Activated CD8-positive, alpha-beta memory T cell treated with anti-CD3 and anti-CD28 coated beads, Interleukin-2, amount 50 U/mL, for 1 hour (primary cell): ENCODE results near the gene PTPN4.
A peak's percentile ranks its signal among the peaks of the same experiment; 100 is the strongest.
"Not testable (repeated sequence)": the region's sequence is repeated elsewhere in the genome, so short reads cannot be mapped to it uniquely, and the experiment has no call there.

ENCODE experiments used
- DNase-seq: peaks from one replicate; pipeline ENCODE4 v3.0.0-alpha.2; 2020; ENCODE audit errors: extremely low read depth

Gene PTPN4

DNA sequence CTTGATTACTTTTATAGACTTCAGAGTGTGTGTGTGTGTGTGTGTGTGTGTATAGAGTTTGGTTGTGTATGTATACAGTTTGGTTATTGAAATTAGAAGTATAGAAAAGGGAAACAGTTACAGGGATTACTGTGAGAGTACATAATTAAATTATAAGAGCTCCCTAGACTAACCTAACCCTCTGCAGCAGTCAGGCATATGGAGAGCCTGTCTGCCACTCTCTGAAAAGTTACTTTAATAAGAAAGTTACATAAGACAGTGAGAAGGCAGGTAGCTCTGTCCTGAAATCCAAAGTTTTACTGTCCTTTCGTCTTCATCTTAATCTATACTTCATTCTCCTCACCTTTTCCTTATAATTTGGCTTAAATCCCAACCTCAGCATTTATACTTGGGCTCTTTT lies 181.7 kb downstream of the PTPN4 start:
- no peak for DNase-seq

DNA sequence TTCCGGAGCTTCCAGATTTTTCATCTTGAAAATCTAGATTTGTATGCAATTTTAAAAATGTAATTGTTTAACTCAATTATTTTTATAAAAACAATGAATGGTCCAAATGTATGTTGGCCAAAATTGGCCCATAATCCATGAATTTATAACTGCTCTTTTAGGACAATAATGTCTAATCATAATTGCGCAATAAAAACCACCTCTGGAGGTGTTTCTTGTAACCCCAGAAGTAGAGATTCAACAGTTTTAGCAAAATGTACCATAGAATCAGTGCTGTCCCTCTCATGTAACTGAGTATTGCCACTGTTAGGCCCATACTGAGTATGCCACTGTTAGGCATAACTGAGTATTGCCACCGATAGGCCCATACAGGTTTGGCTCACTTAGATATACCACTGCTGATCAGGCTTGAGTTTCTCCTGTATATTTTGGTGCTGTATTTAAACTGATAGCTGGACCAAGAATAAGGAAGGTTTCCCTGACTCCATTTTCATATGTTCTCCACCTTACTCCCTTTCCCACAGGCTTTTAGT lies 182.3 kb downstream of the PTPN4 start:
- no peak for DNase-seq

DNA sequence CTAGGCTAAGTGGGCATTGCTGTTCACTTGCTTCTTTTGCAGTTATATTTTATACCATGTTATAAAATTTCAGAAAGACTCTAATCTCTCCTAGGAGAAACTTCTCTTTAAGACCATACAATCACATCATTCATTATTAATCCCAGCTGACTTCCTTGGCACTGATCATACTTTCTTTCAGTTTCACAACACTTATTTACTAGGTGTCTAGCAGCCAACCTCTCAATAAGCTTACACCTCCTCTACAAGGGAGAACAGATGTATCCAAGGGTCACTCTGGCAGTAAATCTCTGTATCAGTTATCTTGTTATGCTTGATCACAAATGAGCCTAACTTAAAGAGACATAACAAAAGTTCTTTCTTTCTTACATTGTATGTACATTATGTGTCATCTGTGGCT lies 183.3 kb downstream of the PTPN4 start:
- no peak for DNase-seq

DNA sequence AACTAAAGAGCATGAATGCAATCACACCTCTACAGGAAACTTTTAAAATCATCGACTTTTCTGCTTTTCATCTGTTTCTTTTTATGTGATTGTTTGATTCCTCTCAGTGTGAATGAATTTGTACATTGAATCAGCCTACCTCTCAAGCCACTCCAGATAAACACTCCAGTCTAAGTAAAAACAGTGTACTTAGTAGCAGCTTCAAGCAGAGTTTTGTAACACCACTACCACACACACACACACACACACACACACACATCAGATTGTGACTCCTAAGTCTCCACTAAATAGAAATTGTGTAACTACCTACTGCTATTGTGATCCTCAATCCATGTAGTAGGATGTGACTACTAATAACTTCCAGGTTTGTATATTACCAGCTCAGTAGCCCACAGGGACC lies 187.8 kb downstream of the PTPN4 start:
- no peak for DNase-seq

DNA sequence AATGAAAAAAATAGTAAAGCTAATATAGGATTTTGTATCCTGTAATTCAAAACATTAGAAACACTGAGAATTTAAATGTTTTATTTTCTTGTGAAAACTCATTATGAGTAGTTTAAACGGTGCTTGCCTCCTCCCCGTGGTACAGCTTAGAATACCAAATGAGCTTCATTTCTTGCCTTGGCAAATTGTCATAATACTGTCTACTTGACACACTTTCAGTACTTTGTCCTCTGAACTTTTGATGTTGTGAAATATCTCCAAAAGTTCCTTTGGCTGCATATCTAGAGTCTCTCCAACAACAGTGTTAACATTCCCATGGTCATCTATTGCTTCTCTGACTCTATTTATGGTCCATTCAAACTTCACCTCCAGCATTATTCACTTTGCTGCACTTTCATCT lies 191.2 kb downstream of the PTPN4 start:
- no peak for DNase-seq

DNA sequence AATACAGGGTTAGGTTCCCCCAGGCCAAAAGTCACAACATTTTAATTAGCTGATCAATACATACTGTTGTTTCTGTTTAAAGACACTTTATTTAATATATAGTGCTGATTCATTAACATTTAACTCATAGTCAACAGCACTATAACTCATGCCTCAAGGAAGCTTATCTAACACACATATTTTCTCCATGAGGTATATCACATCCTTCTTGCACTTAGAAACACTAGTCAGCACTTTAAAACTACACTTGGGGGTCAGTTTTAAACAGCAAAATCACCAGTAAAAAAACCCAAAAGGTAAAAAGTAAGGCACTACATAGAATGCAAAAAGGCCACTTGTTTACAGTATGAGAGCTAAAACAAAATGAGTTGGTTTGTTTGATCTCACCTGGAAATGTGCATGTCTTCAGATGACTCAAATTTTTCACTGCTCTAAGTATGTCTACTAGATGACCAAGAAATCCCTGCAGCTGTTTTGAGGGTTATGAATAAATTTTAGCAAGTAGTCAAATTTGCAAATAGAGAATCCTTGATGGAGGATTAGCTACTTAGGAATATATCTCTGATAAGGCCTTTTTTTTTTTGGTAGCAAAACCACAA lies 199.0 kb downstream of the PTPN4 start:
- no peak for DNase-seq

DNA sequence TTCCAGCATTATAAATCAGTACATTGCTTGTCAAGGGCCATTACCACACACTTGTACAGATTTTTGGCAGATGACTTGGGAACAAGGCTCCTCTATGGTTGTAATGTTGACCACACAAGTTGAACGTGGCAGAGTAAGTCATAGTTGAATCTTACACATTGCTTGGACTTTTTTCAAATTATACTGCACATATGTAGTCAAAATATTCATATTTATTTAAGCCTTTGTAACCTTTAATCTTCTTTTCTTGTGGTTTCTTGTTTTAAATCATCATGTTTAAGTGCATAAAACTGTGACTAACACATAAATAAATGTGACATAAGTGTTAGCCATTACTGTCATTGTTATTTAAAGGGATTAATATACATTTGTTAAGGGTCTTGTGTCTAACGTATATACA lies 201.1 kb downstream of the PTPN4 start:
- no peak for DNase-seq

DNA sequence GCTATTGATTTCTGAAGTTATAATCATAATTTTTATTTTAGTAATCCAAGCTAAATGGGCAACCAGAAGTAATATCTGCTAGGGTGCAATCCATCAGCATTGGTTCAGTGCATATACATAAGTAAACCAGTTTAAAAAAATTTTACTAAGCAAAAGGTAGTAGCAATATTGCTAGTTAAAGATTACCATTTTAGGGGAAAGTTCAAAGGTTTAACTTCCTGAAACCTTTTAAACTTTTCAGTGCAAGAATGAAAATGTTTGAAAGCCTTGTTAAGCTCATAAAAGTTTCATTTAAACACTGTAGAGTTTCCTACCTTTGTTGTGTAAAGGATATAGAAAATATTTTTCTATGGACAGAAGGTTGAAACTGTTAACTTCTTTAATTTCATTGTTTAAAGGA lies 222.2 kb downstream of the PTPN4 start:
- no peak for DNase-seq

DNA sequence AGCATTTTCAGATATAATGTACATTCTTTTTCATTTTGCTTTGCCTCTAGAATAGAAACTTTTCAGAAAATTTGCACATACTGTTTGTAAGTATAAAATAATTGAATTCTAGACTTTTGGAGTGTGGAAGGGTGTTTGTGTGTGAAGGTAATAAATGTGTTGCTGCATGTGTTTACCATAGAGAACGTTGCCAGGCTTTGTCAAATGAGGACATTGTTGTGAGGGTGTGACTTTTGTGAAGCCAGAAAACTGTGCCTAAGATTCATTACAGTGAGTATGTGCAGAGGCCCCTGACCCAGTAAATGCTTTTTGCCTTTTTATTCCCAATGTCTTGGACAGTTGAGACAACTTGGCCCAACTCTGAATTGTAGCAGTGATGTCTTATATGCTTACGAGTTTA lies 222.8 kb downstream of the PTPN4 start:
- DNase-seq = no peak

DNA sequence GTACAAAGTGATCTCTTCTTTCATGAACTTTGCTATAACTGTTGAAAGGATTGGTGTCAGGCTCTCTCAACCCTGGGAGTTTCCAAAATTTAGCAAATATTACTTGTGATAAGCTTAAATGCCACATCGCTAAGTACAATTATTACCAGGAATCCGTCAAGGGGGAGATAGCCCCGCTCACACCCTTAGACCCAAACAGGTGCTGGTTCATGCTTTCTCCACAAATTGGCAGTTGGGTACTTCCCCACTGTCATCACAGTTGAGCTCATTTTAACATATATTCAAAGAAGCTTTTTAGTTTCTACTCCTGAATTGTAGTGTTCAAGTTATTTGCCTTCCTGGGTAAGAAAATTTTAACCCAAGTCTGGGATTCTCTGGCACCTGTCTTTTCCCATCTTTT lies 223.4 kb downstream of the PTPN4 start:
- no peak for DNase-seq

DNA sequence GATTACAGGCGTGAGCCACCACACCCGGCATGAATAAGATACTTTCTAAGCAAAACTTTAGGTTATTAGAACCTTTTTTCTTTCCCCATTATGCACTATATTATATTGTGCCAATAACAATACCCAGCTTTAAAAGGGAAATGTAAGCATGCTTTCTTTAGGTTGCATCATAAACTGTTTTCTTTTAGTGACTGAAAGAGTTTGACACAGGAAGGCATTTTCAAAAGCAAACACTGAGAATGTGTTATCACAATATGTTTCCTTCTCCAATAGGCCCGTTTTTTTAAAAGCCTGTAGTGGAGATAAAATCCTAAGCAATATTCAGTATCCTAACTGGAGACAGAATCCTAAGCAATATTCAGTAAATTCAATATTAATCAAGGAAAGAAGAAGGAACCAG lies 236.4 kb downstream of the PTPN4 start:
- DNase-seq = no peak

DNA sequence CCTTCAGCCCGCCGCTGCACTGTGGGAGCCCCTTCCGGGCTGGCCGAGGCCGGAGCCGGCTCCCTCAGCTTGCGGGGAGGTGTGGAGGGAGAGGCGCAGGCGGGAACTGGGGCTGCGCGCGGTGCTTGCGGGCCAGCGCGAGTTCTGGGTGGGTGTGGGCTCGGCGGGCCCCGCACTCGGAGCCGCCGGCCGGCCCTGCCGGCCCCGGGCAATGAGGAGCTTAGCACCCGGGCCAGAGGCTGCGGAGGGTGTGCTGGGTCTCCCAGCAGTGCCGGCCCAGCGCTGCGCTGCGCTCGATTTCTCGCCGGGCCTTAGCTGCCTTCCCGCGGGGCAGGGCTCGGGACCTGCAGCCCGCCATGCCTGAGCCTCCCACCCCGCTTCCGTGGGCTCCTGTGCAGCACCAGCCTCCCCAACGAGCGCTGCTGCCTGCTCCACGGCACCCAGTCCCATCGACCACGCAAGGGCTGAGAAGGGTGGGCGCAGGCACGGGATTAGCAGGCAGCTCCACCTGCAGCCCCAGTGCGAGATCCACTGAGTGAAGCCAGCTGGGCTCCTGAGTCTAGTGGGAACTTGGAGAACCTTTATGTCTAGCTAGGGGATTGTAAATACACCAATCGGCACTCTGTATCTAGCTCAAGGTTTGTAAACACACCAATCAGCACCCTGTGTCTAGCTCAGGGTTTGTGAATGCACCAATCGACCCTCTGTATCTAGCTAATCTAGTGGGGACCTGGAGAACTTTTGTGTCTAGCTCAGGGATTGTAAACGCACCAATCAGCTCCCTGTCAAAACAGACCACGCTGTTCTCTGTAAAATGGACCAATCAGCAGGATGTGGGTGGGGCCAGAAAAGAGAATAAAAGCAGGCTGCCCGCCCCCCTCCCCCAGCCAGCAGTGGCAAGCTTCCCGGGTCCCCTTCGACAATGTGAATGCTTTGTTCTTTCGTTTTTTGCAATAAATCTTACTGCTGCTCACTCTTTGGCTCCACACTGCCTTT lies 237.5 kb downstream of the PTPN4 start:
- not testable (repeated sequence) for DNase-seq

DNA sequence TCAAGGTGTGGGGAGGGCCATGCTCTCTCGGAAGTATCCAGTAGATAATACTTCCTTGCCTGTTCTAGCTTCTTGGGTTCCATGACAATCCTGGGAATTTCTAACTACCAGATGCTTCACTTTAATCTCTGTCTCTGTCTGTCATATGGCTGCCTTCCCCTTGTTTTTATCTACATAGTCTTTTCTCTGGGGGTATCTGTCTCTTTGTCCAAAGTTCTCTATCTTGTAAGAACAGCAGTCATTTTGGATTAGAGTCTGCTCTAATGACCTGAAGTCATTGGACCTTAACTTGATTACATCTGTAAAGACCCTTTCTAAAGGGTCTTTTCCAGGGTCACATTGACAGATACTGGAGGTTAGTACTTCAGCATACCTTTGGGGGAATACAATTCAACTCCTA lies 241.7 kb downstream of the PTPN4 start:
- DNase-seq = no peak

DNA sequence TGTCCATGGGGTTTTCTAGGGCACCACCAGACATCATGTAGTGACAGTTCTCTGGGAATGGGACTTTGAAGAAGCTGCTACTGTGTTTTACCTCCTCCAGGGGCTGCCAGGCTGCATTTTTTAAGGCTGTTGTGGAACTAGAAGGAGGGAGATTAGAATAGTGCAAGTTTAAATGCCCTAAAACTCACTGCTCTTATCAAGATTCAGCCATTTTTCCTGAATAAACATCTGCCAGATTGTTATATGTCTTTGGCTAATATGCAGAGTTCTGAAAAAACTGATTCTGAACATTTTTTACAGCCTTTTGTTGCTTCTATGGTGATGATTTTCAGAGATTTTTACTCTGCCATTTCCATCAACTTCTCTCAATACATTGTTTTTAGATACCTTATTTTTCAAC lies 244.5 kb downstream of the PTPN4 start:
- DNase-seq = no peak

DNA sequence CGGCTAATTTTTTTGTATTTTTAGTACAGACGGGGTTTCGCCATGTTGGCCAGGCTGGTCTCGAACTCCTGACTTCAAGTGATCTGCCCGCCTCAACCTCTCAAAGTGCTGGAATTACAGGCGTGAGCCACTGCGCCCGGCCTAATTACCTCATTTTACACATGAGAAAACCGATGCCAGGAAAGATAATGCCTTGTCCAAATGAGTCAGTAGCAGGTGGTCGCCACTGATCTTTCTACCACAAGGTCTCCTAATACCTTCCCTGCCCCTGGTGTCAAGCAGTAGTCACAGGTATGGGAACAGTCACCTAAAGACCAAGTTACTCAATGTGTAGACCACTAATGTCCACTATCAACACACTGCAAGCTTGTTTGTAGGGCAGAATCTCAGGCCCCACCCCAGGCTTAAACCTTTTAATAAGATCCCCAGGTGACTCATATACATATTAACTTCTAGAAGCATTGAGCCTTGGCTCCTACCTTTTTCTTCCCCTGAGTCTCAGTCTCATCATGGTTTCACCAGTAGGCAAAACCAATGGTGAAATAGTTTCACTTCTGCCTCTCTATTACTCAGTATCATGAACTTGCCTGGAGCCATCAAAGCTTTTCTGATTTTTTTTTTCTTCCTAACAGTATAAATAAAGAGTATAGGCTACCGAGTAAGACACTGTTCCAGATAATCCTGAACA lies 246.3 kb downstream of the PTPN4 start:
- DNase-seq = no peak

DNA sequence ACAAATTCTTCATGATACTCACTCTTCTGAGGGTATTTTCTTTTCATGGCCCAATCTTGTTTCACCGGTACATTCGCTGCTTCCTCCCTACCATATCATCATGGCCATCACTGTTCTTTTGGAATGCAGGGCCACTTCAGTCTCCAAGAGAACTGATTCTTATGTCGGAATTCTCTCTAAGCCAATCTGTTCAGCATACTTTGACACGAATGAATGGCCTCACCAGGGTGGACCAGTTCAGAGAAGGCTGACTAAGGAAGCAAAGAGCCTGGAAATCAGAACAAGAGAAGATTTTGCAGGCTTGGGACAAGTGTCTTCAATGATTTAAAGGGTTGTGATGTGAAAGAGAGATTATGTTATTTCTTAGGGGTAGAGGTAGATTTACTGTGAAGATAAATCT lies 248.1 kb downstream of the PTPN4 start:
- no peak for DNase-seq

DNA sequence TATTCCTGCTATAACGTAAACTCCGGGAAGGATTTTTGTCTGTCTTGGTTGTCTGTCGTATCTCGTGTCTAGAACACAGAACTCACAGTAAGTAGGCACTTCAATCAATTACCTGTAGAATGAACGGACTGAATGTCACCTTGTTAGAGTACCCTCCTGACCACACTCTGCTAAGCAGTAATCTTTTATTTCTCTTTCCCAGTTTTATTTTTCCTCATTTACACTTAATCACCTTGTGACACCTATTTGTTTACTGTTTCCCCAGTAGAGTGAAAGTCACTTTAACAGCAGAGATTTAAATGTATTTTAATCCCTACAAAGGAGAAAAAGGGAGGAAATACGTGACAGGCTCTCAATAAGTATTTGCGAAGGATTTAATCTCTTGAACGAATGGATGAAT lies 252.6 kb downstream of the PTPN4 start:
- no peak for DNase-seq

DNA sequence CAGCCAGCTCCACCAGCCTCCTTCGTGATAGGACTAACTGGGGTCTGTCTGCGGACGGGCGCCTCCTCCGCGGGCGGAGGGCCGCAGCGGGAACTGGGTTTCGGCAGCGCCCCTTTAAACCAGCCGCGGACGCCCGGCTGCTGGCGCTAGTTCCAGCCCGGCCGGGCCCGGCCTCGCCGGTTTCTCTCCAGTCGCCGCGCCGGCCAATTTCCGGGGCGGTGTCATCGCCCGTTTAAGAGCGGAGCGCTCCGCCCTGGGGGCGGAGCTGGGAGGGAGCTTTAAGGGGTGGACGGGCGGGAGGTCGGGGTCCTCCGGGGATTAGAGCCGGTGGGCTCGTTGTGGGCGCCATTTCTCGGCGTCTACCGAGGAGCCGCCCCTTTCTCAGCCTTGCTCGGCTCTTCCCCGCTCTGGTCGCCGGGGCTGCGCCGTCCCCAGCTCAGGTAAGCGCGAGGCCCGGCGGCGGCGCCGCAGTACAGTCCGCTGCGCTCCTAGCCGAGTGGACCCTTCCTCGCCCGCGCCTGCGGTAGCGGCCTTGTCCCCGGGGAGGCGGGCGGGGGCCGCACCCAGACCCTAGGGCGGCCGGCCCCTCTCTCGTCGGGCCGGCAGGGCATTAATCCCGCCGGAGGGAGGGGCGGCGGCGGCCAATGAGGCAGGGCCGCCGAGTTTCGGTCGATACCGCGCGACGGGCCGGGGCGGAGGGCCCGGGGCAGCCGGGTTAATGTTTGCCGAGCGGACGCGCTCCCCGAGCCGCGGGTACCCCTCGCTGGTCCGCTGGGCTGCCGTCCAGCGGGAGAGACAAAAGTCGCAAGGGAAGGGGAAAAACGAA lies 253.3 kb downstream of the PTPN4 start, which contains the start of gene EPB41L5:
Gene EPB41L5, plus strand, starts transcription at position 307 of the 826 bp plus-strand sequence. CDS start 6,008 bp downstream, outside the sequence.
- peak; percentile 33 for DNase-seq

DNA sequence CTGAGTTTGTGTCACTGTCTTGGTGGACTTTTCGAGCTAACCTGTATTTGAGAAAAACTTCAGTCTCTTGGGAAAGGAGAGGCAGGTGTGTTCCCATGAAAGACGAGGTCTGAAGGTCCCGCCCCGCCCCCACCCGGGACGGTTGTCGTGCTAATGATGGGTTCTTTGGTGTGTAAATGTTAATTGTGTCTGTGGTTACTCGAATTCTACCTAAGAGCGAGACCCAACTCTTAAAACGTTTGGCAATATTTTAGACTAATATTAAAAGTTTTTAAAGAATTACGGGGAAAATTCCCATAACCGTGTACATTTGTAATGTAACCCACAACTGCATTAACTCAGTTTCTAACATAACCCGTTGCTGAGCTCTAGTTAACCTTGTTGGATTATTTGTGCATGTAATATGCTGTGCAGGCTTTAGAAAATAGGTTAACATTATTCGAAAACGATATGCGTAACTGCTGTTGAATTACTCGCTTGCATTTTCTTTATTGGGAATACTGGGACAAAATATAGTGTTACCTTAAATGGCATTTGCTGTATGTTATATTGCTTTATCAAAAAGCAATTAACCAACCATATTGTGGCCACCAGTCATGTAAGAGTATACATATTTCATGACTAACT lies 254.0 kb downstream of the PTPN4 start:
- no peak for DNase-seq

DNA sequence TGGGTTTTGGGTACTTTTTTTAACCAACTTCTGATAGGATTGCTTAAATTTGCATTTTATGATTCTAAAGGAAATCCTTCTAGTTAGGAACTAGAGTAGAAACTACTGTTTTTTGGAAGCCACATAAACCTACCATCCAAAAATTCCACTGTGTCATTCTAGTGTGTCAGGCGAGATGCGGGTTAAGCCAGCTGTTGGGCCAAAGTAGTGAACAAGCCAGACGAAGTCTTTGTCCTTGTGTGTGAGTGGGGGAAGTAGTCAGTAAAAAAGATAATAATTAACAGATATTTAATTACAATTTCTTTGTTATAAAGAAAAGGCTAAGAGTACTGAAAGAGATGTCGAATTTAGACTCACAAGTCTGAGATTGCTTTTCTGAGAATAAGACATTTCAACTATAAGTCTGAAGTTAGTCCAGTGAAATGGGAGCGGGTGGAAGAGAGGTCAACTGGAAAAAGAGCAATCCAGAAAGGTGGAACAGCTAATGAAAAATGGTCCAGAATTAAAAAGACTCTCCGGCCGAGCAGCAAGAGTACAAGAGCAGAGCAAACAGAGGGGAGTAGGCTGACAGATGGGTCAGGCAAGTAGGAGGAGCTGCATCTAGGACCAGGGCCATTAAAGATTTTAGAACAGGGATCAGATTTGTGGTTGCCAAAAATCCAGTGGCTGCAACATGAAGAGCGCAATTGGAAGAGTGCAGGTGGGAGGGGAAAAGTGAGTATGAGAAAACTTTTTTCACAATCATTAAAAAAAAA lies 254.7 kb downstream of the PTPN4 start:
- DNase-seq = no peak
